Astrocyte (in vitro differentiated cells and primary cell): ENCODE measurements around the gene LRRD1.

Source experiments
- EZH2 ChIP-seq: IDR thresholded peaks from 2 replicates; pipeline ENCODE4 v1.6.1; 2012; ENCODE audit warnings: mild to moderate bottlenecking, low read length, inconsistent platforms; ENCODE audit not compliant: insufficient read depth
- TF ChIP-seq, protein P1 (sequence below): IDR thresholded peaks from 2 replicates; pipeline ENCODE4 v1.5.1; 2011; ENCODE audit warnings: low read depth, mild to moderate bottlenecking, inconsistent platforms, low read length, moderate library complexity; ENCODE audit not compliant: insufficient read depth

DNA sequence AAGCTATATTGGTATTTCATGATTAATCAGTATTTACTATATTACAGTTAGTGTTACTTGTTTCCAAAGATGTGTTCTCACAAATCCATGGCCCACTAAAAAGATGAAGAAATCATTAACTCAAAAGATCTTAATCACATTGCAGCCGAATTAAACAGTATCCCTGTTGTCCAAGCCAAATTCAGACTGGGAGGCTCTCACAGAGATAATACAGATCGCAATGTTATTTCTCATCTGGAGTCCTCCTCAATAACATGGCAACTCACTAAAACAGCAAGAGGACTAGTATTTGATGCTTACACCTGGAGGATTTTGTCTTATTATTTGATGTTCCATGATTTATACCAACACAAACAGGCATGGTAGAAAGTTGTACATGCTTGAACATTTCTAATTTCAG, 68.1 kb downstream of the LRRD1 start:
- TF ChIP-seq, protein P1, sequence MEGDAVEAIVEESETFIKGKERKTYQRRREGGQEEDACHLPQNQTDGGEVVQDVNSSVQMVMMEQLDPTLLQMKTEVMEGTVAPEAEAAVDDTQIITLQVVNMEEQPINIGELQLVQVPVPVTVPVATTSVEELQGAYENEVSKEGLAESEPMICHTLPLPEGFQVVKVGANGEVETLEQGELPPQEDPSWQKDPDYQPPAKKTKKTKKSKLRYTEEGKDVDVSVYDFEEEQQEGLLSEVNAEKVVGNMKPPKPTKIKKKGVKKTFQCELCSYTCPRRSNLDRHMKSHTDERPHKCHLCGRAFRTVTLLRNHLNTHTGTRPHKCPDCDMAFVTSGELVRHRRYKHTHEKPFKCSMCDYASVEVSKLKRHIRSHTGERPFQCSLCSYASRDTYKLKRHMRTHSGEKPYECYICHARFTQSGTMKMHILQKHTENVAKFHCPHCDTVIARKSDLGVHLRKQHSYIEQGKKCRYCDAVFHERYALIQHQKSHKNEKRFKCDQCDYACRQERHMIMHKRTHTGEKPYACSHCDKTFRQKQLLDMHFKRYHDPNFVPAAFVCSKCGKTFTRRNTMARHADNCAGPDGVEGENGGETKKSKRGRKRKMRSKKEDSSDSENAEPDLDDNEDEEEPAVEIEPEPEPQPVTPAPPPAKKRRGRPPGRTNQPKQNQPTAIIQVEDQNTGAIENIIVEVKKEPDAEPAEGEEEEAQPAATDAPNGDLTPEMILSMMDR, result no peak
- no peak for TF ChIP-seq EZH2
